SK-N-SH (cell line): ENCODE results near the gene FRMD4B.

ENCODE experiments used
- CHD2 ChIP-seq: fragments of 150-350 bp; IDR thresholded peaks from 2 replicates; pipeline ENCODE4 v1.6.1; 2018; ENCODE audit warnings: low read length; ENCODE audit not compliant: partially characterized antibody
- EP300 ChIP-seq, 2 experiments: IDR thresholded peaks; 2 replicates each; pipeline versions ENCODE4 v1.4.0 to v1.6.1; 2012; ENCODE audit warnings: borderline replicate concordance in 1 of 2, low read depth in 1 of 2, low read length in 1 of 2
- EZH2phosphoT487 ChIP-seq: fragments of 200-600 bp; sonication (generic); IDR thresholded peaks from 2 replicates; pipeline ENCODE4 v1.6.1; 2017; ENCODE audit warnings: low read depth, mixed run types, mild to moderate bottlenecking, antibody characterized with exemption, moderate library complexity, borderline replicate concordance
- FOSL2 ChIP-seq: IDR thresholded peaks from 2 replicates; pipeline ENCODE4 v1.4.0; 2012; ENCODE audit warnings: low read depth, mild to moderate bottlenecking, moderate library complexity, borderline replicate concordance
- POLR2AphosphoS5 ChIP-seq: IDR thresholded peaks from 2 replicates; pipeline ENCODE4 v1.6.1; 2012; ENCODE audit warnings: low read depth, low read length
- TF ChIP-seq, protein P1 (sequence below): IDR thresholded peaks from 2 replicates; pipeline ENCODE4 v1.4.0; 2012; ENCODE audit warnings: low read depth
- TF ChIP-seq, protein P2 (sequence below): fragments of 200-600 bp; sonication (generic); IDR thresholded peaks from 2 replicates; pipeline ENCODE4 v1.6.1; 2017; ENCODE audit warnings: antibody characterized with exemption, mild to moderate bottlenecking, moderate library complexity
- TF ChIP-seq, protein P3 (sequence below): IDR thresholded peaks from 2 replicates; pipeline ENCODE4 v1.6.1; 2012; ENCODE audit warnings: mild to moderate bottlenecking, low read depth, low read length, moderate library complexity
- TF ChIP-seq, protein P4 (sequence below): IDR thresholded peaks from 2 replicates; pipeline ENCODE4; 2012

DNA sequence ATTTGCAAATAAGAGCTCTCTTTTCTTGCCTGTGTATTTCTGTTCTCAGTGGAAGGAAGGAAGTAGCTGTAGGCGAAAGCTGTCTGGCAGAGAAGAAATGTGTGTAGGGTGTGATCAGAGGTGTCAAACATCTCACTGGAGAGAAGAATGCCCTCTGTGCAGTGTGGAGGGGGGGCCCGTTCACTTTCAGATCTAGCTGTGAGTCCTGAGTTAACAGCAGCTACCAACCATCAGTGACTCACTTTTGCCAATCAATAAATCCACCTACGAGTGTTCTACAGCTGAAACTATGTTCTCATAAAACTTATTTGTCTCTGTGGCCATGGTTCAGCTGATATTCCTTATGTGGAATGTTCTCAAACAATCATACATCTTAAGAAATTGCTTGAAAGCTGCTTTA lies 103.7 kb downstream of the FRMD4B start:
- TF ChIP-seq CHD2 (no peak), EP300 (IDR thresholded peaks at IDR 0.05; ENCODE audit: borderline replicate concordance in 1 of 2, low read depth in 1 of 2, low read length in 1 of 2) (no peak), EZH2phosphoT487 (no peak), FOSL2 (no peak), POLR2AphosphoS5 (no peak)
- TF ChIP-seq, protein P1, sequence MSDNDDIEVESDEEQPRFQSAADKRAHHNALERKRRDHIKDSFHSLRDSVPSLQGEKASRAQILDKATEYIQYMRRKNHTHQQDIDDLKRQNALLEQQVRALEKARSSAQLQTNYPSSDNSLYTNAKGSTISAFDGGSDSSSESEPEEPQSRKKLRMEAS: no peak
- TF ChIP-seq, protein P2, sequence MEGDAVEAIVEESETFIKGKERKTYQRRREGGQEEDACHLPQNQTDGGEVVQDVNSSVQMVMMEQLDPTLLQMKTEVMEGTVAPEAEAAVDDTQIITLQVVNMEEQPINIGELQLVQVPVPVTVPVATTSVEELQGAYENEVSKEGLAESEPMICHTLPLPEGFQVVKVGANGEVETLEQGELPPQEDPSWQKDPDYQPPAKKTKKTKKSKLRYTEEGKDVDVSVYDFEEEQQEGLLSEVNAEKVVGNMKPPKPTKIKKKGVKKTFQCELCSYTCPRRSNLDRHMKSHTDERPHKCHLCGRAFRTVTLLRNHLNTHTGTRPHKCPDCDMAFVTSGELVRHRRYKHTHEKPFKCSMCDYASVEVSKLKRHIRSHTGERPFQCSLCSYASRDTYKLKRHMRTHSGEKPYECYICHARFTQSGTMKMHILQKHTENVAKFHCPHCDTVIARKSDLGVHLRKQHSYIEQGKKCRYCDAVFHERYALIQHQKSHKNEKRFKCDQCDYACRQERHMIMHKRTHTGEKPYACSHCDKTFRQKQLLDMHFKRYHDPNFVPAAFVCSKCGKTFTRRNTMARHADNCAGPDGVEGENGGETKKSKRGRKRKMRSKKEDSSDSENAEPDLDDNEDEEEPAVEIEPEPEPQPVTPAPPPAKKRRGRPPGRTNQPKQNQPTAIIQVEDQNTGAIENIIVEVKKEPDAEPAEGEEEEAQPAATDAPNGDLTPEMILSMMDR: no peak
- TF ChIP-seq, protein P3, sequence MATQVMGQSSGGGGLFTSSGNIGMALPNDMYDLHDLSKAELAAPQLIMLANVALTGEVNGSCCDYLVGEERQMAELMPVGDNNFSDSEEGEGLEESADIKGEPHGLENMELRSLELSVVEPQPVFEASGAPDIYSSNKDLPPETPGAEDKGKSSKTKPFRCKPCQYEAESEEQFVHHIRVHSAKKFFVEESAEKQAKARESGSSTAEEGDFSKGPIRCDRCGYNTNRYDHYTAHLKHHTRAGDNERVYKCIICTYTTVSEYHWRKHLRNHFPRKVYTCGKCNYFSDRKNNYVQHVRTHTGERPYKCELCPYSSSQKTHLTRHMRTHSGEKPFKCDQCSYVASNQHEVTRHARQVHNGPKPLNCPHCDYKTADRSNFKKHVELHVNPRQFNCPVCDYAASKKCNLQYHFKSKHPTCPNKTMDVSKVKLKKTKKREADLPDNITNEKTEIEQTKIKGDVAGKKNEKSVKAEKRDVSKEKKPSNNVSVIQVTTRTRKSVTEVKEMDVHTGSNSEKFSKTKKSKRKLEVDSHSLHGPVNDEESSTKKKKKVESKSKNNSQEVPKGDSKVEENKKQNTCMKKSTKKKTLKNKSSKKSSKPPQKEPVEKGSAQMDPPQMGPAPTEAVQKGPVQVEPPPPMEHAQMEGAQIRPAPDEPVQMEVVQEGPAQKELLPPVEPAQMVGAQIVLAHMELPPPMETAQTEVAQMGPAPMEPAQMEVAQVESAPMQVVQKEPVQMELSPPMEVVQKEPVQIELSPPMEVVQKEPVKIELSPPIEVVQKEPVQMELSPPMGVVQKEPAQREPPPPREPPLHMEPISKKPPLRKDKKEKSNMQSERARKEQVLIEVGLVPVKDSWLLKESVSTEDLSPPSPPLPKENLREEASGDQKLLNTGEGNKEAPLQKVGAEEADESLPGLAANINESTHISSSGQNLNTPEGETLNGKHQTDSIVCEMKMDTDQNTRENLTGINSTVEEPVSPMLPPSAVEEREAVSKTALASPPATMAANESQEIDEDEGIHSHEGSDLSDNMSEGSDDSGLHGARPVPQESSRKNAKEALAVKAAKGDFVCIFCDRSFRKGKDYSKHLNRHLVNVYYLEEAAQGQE: no peak
- TF ChIP-seq, protein P4, sequence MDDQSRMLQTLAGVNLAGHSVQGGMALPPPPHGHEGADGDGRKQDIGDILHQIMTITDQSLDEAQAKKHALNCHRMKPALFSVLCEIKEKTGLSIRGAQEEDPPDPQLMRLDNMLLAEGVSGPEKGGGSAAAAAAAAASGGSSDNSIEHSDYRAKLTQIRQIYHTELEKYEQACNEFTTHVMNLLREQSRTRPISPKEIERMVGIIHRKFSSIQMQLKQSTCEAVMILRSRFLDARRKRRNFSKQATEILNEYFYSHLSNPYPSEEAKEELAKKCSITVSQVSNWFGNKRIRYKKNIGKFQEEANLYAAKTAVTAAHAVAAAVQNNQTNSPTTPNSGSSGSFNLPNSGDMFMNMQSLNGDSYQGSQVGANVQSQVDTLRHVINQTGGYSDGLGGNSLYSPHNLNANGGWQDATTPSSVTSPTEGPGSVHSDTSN: no peak
